DOHH2 (cell line): ENCODE results near the gene EPHB1.

ENCODE experiments used
- CTCF ChIP-seq: fragments of 200-600 bp; sonication (generic); IDR thresholded peaks from one replicate; pipeline ENCODE4 v1.5.1; 2014; ENCODE audit warnings: antibody characterized with exemption, mild to moderate bottlenecking, low read depth, low read length; ENCODE audit not compliant: poor library complexity, severe bottlenecking
- EZH2phosphoT487 ChIP-seq: fragments of 200-600 bp; sonication (generic); IDR thresholded peaks from 2 replicates; pipeline ENCODE4 v1.6.1; 2017; ENCODE audit warnings: borderline replicate concordance, mild to moderate bottlenecking, antibody characterized with exemption, low read length, moderate library complexity, mixed read lengths

GRCh38 chr3:135100366-135100765 is 305.3 kb downstream of the EPHB1 start:
- no peak for TF ChIP-seq CTCF
- no peak for TF ChIP-seq EZH2phosphoT487
